ENCODE measurements around the gene HS3ST2.

GRCh38 chr16:22784690-22785214, 29.2 kb upstream of the HS3ST2 start:
- TF ChIP-seq CTCF (IDR thresholded peaks at IDR 0.05; ENCODE audit: low read depth, low read length, poor library complexity, severe bottlenecking): no peak
- no peak for TF ChIP-seq EZH2phosphoT487 (IDR thresholded peaks at IDR 0.05; ENCODE audit: borderline replicate concordance, low read length)
